GM19452 (cell line): Measurements from ENCODE around the gene C1QL3.

Source experiments
- ATAC-seq: cut with Tn5 transposase; IDR thresholded peaks from one replicate; pipeline ENCODE4 v1.9.1; 2021; ENCODE audit not compliant: unreplicated experiment

C1QL3 gene

DNA sequence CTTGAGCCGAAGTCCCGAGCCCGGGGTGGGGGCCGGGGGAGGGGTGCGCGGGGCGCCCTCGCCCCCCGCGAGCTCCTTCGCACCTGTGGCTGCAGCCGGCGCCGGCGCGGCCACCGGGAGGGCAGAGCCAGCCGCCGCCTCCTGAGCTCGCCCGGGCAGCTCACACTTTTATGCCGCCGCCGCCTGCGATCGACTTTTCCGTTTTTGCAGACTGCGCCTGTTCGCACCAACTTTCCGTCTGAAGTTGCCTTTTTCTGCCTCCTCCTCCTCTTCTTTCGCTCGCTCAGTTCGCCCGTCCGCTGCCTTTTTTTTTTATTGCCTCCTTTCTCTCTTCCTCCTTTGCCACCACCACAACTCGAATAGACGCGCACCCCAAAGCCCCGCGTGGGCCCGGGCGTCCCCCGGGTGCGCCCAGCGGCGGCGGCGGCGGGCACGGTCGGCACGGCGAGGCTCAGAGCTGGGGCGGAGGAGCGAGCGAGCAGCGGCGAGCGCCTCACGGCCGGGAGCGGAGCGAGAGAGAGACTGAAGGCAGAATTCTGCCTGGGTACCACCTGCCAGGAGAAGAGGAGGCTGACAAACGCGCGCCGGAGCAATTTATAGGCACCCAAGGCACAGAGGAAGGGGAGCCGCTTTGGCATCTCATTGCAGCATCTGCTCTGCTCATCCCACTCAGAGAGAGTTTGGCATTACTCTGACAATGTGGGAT, at the start of gene C1QL3:
C1QL3 (minus strand) TSS at position 569 of the 706 bp plus-strand sequence. CDS start 814 bp downstream, outside the sequence.
- ATAC-seq: peak; percentile 27

DNA sequence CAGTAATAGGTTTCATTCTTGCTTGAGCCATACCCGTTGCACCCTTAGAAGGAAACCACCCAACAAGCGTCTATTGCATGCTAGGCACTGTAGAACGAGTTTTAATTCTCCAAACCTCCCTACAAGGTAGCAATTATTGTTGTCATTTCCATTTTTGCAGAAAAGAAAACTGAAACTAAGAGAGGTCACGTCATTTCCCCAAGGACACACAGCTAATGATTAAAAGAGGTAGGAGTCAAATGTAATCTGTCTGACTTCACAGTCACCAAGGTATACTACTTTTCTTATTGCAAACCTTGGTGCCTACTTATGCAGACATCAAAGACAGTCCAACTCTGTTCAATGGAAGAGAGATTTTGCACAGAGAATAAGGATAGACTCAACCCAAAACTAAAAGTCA, 49.1 kb upstream of the C1QL3 start:
- peak; percentile 91 for ATAC-seq

DNA sequence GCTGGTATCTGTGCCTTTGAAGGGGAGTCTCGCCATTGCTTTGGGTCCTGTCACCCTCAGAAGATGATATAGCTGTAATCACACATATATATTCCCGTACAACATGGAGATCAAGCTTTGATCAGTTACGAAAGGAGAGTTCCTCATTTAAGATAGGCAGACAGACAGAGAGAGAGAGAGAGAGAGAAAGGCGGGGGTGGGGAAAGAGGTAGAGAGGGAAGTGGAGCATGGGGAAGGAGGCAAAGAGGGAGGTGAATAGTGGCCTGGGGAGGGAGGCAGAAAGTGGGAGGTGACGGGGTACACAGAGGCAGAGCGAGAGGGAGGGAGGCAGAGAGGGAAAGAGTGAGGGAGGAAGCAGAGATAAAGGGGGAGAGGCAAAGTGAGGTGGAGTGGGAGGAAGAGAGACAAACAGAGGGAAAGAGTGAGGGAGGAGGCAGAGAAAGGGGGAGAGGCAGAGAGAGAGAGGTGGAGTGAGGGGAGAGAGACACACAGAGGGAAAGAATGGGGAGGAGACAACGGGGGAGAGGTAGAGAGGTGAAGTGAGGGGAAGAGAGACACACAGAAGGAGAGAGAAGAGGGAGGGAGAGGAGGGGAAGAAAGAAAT, 44.6 kb upstream of the C1QL3 start:
- ATAC-seq: no peak

DNA sequence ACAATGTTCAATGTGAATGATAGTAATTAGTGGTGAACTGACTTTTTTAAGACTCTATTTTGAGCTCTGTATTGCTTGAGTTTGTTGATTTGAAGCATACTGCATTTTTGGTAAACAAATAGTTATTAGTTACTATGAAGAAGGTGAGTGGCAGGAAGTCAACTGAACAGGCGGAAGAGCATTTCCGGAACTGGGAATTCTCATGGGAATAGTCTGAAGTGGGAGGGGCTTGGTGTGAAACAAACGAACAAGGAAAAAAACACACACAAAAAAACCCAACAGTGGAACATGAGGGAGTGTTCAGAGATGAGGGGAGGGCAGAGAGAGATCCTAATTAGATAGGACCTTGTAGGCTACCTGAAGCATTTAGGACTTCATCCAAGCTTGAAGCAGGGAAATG, 43.9 kb upstream of the C1QL3 start:
- no peak for ATAC-seq

DNA sequence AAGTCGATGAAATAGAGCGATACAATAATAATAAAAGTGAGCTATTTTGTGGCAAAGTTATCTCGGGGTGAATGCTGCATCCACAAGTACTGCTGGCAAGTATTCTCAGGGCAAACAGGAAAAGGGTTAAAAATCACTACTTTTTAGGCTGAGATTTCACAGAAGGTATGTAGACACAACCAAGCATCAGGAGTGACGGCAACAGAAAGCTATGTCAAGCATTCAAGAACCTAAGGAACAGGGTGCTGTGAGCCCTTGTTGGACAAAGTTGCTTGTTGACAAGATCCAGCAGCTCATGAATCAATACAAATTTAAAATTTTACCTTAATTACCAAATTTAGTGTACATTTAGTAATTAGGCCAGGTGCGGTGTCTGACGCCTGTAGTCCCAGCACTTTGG, 41.2 kb upstream of the C1QL3 start:
- ATAC-seq: no peak

DNA sequence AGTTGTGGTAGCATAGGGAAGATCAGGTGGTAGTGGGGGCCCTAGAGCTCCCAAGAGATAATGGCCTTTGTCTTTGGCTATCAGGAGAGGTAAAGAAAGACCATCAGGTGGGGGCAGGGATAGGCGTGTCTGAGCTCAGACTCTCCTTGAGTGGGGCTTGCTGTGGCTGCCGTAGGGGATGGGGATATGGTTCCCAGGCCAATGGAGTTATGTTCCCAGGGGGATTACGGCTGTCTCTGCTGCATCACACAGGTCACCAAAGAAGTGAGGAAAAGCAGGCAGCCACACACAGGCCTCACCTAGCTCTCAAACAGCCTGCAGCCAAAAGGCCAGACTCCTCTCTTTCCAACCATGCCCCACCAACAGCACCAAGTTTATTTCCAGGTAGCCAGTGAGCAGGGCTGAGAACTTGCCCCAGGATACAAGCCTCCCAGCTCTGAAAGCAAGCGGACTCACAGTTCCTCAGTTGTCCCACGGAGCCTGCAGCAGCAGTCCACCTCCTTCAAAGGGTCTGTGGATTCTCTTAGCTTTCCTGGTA, 37.6 kb upstream of the C1QL3 start:
- ATAC-seq: no peak

DNA sequence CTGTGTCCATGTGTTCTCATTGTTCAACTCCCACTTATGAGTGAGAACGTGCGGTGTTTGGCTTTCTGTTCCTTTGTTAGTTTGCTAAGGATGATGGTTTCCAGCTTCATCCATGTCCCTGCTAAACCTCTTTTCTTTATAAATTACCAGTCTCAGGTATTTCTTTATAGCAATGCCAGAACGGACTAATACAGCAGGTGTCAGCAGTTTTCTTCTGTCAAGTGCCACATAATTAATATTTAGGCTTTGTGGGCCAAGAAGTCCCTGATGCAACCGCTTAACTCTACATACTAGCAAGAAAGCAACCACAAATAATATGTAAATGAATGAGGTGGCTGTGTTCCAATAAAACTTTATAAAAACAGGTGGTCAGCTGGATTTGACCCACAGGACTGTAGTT, 26.3 kb upstream of the C1QL3 start:
- ATAC-seq: no peak

DNA sequence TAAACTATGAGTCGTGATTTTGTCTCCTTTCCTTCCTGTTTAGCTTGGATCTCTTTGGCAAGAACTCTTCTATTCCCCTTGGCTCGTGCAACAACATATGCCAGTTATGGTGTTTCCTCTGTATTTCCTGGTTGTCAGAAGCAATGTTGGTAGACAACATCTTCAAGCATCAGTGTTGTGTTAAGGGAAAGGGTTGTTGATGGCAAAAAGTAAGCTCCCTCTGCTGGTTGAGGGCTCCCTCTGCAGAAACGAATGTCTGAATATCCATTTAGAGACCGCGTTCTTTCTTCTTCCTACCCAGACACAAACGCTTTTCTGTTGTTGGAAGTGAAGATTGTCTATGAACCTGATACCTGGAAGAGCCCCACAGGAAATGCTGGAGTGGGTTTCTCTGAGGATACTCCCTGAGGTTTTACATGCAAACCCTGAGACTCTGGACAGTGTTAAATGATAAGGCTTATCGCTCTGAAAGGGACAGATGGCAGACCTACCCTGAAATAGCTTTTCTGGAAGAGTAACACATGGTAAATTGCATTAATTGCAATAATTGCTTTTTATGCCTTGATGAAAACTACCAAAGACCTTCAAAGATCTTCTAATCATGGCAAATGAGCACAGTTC, 23.5 kb upstream of the C1QL3 start:
- ATAC-seq: no peak

DNA sequence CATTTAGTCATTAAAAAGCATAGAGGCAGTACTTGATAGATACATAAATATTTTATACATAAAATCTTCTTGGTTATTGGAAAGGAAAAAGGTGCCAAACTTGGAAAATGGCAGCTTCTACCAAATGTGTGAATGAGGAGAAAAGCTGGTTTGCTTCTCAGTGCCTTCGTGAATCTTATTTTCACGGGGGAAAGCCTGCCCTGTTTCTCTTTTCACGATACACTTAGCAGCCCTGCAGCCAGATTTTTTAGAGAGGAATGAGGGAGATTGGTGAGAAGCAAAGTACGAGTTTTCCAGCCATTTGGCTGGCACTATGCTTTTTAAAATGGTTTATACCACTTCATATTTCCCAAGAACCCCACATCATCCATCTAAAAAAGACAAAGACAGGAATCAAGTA, 22.9 kb upstream of the C1QL3 start:
- ATAC-seq: no peak

DNA sequence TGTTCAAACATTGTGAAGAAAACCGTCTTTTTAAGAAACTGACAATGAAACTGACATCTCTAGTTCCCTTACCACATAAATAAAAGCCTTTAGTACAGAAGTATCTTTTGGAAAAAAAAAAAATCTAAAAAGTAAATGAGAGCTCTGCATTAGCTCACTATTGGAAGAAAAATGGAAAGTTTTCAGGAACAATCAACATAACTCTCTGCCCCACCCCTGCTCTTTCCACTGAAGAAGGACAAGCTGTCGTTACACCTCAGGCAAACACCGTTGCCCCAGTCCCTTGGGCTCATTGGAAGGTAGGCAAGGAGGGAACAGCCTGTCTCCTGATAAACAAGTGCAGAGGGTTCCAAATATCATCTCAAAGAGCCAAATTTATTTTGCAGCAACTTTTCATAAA, 22.4 kb upstream of the C1QL3 start:
- no peak for ATAC-seq

DNA sequence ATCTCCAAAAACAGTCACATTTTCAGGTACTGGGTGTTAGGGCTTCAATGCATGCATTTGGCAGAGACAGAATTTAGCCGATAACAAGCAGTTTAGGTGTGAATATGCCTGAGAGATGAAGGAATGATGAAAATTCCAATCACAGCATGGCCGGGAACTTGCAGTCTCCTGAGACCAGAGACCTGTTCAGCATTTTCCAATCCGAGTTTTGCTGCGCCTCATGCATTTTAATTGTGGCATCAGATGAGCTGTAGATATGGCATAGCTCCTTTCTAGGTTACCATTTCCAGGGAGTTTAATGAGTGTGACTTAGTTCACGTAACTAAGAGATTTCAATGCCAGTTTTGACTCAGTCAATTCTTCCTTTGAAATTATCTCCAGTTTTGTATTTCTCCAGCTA, 14.5 kb upstream of the C1QL3 start:
- ATAC-seq: no peak

DNA sequence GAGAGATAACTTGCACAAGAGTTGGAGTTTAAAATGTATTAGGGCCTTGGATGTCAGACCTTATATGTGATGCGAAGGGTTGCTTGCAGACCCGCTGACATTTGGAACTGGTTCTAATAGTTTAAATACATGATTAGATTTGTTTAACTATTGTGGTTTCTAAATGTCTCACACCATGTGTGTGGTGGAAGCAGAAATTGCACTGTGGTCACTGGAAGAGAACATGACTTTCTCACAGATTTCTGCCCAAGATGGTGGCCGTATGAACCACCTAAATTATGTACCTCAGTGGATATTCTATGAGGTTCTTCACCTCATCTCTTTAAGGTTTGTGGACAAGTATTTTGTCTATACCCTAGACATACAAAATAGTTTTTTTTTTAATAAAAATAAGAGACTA, 8.2 kb upstream of the C1QL3 start:
- no peak for ATAC-seq

DNA sequence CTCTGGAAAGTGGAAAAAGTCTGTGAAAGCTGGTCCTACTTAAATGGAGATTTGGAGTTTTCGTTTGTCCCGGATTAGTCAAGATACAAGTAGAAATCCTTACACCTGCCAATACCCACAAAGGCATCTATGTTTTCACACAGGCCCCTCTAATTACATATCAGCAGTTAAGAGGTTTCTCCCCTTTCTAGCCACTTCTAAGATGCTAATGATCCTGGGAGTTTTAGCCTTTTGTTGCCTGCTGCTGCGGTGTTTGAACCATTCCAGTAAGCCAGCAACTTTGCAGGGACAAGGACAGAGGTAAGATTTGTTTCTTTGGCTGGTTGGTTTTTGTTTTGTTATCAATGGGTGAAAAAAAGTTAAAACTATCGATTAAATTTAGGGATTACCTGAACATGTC, 5.8 kb upstream of the C1QL3 start:
- no peak for ATAC-seq

DNA sequence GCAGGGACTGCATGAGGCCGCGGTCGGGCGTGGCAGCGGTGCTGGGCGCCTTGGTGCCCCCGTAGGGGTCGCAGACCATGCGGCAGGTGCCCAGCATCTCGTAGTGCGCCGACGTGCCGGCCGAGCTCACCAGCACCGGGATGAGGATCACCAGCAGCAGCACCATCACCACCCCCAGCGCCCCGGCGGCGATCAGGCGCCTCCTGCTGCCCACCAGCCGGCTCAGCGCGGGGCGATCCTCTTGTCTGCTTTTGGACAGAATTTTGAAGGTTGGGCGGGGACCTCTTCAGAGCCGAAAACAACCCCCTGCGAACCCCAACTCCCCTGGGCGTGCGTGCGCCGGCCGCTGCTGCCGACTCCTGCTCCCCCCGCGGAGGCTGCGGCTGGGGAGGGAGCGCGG, 779 bp downstream of the C1QL3 start:
- ATAC-seq: peak; percentile 37

DNA sequence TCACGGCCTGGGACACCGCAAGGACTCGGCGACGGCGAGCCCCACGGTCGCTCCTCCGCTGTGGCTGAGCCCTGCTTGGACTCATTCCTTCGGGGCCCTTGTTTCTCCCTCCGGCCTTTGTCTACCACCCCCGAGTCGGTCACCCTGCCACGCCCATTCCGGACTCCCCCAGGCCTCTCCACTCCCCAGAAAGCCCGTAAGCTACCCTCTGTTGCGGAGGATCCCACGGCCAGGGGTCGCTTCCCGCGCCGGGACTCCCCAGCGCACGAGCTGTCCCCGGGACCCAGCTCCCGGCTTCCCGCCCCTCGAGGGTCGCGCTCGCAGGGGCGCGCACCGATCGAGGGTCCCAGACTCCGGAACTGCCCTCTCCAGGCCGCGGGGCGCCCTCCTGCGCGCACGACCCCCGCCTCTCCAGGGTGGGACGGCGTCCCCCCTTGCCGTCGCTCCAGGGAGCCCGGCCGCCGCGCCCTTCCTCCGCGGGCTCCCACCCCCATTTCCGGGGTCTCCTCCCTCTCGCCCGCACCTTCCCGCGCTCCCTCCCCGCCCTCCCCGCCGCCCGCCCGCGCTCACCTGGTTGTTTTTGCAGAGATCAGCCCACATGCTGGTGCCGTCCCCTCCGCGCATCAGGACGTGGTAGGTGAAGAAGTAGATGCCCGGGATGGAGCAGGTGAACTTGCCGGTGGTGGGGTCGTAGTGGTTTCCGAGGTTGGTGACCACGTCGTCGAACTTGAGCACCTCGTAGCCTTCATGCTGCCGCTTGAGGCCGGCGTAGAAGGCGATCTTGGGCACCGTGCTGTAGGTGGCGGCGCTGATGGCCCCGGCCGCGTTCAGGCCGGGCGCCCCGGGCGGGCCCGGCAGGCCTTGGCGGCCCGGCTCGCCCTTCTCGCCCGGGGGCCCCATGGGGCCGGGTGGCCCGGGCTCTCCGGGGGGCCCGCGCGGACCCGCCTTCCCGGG, 1.5 kb downstream of the C1QL3 start:
- peak; percentile 27 for ATAC-seq

DNA sequence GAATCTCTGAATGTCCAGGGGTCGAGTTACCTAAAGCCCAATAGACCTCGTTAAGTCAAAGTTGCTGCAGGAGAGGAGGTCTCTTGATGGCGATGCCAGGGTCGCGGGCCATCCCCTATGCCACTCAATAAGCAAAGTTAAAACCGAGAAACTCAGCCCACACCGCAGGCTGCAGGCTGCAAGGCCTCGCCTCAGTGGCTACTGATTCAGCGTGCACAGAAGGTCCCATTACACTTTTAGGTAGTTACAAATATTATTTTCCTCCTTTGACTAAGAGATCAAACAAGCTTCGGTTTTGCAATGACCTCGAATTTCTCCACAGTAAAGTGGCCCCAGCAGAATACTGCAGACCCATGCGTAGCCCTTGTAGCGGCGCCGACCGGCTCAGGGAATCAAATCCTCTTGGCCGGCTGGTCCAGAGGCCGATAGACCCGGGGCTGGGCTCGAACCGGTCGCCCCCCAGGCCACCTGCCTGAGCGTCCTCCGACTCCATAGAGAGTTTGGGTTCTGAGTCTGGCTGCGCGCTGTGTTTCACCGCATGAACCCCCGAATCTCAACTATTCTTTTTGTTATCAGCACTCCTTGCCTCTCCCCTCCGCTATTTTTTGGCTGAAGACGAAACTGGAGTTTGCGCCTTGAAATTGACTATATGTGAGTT, 2.3 kb downstream of the C1QL3 start:
- ATAC-seq: peak; percentile 65

DNA sequence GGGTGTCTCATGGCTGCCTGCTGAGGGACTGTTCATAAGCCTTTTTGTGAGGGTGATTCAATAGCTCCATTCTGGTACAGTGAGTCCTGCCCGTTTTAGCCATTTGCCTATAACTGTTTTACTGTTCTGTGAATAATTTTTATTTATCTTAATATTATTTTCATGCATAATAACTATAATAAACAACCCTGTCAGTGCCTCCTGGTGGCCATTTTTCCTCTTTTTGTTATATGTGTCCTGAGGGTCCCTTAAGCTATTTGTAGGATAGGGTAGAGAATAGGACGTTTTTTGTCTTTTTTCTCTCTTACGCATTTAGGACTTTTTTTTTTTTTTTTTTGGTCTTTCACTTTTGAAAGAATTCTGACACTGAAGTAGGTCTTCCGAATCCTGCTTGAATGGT, 2.9 kb downstream of the C1QL3 start:
- ATAC-seq: no peak

DNA sequence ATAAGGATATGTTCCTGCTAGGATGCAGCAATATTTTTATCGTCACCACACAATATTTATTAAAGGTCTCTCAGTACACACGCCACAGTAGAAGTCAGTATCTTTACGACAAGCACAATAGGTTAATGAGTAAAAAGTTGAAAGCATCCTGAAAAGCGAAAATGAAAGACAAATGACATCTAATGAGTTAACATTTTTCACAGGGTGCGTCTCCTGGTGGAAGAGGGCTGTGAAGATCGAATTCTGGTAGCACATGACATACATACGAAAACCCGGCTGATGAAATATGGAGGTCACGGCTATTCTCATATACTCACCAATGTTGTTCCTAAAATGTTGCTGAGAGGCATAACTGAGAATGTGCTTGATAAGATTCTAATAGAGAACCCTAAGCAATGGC, 10.8 kb downstream of the C1QL3 start:
- no peak for ATAC-seq

DNA sequence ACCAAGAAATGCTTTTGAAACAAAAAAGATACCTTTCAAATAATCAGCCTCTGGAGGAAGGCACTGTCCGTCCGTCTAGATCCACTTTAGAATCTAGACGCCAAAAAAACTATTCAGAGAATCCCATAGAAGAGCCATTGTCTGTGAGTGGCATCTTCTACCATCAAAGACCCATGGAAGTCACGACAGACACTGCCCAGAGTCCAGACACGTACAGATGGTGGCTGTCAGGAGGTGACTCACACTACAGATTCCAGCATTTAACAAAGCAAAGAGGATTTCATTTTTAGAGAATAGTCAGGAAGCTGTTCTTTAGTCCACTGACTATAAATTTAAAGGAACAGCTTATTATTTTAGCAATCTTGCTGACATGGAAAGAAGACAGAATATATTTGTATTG, 11.7 kb downstream of the C1QL3 start:
- no peak for ATAC-seq

DNA sequence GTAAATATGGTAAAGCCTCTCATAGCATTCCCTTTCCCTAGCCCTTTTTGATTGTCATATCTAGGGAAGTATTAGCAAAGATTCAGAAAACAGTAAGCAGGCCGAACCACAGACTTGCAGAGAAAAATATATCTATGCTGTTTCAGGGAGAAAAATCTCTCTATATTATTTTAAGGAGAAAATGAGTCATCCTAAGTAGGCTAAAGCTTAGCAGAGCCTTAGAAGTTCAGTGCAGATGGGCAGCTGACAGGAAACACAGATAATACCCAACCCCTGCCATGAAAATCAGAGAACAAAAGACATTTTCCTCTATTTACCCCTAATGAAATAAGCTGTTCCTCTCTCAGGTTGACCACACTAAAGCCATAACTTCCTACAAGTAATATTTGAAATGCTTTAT, 16.5 kb downstream of the C1QL3 start:
- no peak for ATAC-seq

DNA sequence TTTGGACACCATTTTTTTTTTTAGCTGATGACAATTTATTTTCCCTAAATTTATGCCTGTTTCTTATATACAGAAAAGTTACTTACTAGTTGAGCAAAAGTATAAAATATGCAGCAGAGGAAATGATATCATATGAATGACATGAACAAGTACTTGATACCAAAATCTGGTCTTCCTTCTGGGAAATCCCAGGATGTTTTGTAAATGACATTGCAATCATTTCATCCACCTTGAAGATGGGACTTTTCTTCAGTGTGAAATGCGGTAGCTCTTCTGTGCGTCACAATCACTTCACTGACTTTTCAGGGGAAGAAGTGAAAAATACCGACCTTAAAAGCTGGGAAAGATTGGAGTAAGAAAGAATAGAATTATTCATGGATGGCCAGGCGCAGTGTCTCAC, 23.8 kb downstream of the C1QL3 start:
- no peak for ATAC-seq
